Neural progenitor cell (in vitro differentiated cells): ENCODE data around the gene ACOT12.

Source experiments
- EZH2 ChIP-seq: fragments of 200-600 bp; sonication (generic); IDR thresholded peaks from 2 replicates; pipeline ENCODE4 v1.6.1; 2017; ENCODE audit warnings: antibody characterized with exemption, mild to moderate bottlenecking, moderate library complexity
- EZH2phosphoT487 ChIP-seq: fragments of 200-600 bp; sonication (generic); IDR thresholded peaks from 2 replicates; pipeline ENCODE4 v1.6.1; 2017; ENCODE audit warnings: antibody characterized with exemption
- TF ChIP-seq, protein P1 (sequence below): fragments of 200-600 bp; sonication (generic); IDR thresholded peaks from 2 replicates; pipeline ENCODE4 v1.5.1; 2017; ENCODE audit warnings: antibody characterized with exemption, mild to moderate bottlenecking

DNA sequence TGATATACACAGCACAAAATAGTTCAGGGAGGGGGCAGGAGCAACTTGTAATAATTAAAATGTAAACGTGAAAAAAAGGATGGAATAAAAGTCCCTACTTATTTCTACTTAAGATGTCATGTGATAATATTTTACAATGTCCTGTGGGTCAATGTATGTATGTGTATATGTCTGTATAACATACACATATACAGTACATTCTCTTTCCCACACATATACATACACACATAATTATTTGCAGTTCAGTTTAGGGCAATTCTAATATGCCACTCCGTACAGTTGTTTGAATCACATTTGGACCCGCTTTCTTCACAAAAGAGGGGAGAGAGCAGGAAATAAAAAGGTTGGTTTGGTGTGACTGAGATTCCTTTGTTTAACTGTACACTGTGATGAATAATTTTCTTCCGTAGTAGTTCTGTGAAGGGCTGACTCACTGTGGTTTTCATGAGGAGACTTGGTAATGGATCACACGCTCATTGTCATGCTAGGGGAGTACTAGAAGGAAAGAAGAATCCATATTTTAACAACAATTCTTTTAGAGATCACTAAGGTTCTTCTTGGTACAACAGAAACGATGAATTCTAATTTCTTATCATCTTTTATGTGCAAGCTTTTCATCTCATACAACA lies 26.2 kb upstream of the ACOT12 start:
- TF ChIP-seq, protein P1, sequence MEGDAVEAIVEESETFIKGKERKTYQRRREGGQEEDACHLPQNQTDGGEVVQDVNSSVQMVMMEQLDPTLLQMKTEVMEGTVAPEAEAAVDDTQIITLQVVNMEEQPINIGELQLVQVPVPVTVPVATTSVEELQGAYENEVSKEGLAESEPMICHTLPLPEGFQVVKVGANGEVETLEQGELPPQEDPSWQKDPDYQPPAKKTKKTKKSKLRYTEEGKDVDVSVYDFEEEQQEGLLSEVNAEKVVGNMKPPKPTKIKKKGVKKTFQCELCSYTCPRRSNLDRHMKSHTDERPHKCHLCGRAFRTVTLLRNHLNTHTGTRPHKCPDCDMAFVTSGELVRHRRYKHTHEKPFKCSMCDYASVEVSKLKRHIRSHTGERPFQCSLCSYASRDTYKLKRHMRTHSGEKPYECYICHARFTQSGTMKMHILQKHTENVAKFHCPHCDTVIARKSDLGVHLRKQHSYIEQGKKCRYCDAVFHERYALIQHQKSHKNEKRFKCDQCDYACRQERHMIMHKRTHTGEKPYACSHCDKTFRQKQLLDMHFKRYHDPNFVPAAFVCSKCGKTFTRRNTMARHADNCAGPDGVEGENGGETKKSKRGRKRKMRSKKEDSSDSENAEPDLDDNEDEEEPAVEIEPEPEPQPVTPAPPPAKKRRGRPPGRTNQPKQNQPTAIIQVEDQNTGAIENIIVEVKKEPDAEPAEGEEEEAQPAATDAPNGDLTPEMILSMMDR: no peak
- TF ChIP-seq EZH2 (no peak), EZH2phosphoT487 (no peak)
